Right lobe of liver (tissue), 4 donors: ENCODE results near the gene RAC2.

ENCODE experiments used
- CTCF ChIP-seq, 4 donors: fragments of 200-600 bp in 3 of 4; fragments of 450-650 bp in 1 of 4; IDR thresholded peaks; one replicate each; pipeline versions ENCODE4 v1.5.1 to v1.8.0; 2016 to 2022; ENCODE audit warnings: antibody characterized with exemption in 4 of 4, mild to moderate bottlenecking in 2 of 4
- POLR2A ChIP-seq: fragments of 450-650 bp; IDR thresholded peaks from one replicate; pipeline ENCODE4 v1.6.1; 2017; ENCODE audit warnings: antibody characterized with exemption, mild to moderate bottlenecking
- donor health status: DM: no; HTN: no; CAD: no.
- donor health status: DM: no; HTN: no; CAD: no.
- donor health status: DM: no; HTN: yes; CAD: no.

- no peak for TF ChIP-seq CTCF (IDR thresholded peaks at IDR 0.05)
- TF ChIP-seq POLR2A, result no peak
Observed at GRCh38 chr22:37195921-37196320, 48.1 kb downstream of the RAC2 start.
